ENCODE measurements around the gene SMIM32. TPM values are rescaled to one million over a fixed set of nuclear protein-coding genes. Genes with fewer than 3 reads are reported as not detected.

The SMIM32 gene
- total RNA-seq, result not detected in 2 replicates

GRCh38 chr5:136192526-136193321 lies at the start of gene SMIM32:
SMIM32 (minus strand) TSS chr5:136193162; CDS start chr5:136192524, 638 bp downstream.
- DNase-seq (ENCODE audit: extremely low read depth, low read depth, low spot score), result no peak

DNA sequence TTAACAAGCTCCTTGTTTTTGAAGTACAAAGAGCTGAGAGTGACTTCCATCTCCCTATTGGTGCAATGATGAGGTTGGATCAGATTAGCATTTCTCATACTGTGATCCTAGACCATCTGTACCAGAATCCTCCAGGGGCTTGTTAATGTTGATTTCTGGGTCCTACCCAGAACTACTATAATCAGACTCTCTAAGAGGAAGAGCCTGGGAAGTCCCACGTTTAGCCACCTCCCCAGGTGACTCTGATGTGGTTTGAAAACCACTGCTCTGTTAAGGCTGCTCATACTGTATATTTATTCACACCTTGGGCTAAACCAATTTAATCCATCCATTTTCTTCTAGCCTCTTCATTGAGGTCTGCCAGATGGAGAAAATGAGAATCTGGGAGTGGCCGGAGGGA lies 49.6 kb upstream of the SMIM32 start:
- DNase-seq (ENCODE audit: extremely low read depth, low read depth, low spot score), result no peak

DNA sequence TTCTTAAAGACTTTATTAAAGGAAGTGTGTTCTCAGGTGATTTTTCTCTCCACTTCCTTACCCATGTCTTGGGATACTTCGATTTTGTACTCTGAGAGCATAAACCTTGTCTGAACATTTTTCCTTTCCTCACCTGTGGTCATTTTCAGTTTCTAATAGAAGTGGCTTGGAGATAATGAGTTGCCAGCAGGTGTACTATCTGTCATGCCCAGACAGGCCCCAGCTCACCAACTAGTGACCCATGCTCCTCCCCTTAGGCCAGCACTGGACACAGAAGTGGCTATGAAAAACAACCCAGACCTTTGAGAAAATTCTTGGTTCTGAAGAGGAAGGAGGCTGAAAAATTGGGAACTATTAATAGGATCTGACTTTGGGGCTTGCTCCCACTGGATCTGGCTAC lies 49.2 kb upstream of the SMIM32 start:
- DNase-seq (ENCODE audit: extremely low read depth, low read depth, low spot score), result no peak

DNA sequence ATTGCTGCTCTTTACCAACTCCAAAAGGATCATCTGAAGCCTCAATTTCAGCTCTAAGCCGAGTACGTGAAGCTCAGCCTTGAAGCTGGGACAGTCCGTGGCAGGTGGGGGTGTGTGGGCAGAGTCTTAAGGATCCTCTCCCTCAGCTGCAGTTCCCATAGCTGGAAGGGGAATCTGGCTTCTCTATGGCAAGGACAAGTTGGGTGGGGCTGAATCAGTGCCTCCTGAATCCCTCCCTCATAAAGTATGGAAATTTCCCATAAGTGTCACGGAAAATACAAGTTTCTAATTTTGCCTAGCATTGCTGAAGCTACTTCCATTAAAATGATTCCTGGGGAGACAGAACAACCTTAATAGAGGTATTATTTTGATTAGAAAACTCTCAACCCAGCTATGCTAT lies 47.9 kb upstream of the SMIM32 start:
- no peak for DNase-seq (ENCODE audit: extremely low read depth, low read depth, low spot score)

- DNase-seq (ENCODE audit: extremely low read depth, low read depth, low spot score), result no peak
Measured at GRCh38 chr5:136236479-136237083, 43.6 kb upstream of the SMIM32 start.

GRCh38 chr5:136235321-136235720 lies 42.4 kb upstream of the SMIM32 start:
- DNase-seq (ENCODE audit: extremely low read depth, low read depth, low spot score), result no peak

DNA sequence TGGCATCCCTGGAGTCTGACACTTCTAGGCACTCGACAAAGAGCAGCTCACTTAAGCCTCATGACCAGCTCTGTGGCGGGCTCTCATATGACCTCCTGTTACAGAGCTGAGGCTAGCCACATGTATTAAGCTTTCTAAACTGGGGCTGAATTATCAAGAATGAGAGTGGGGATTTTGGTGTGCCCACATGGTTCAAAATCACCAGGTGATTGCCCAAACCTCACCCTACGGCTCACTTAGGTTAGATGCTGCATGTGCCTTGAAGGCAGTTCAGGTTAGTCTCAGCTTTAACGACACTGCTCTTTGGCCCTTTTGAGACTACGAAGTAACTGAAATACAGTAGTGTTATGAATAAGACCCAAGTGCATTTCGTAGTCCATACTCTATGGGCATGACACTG lies 39.4 kb upstream of the SMIM32 start:
- no peak for DNase-seq (ENCODE audit: extremely low read depth, low read depth, low spot score)

DNA sequence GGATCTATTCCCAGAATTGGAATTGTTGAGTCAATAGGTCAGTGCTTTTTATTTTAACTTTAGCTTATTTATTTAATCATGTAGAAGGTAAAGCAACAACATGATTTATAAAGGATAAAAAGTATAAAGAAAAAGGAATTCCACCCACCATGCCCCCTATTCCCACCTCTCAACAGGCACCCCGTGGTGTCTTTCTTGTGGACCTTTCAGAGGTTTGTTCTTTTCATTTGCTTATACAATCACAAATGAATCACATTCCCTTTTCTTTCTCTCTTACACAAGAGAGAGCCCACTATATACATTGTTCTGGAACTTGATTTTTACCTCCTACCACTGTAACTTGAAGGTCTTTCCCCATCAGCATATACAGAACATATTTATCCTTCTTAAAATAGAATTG lies 37.2 kb upstream of the SMIM32 start:
- DNase-seq (ENCODE audit: extremely low read depth, low read depth, low spot score), result no peak

DNA sequence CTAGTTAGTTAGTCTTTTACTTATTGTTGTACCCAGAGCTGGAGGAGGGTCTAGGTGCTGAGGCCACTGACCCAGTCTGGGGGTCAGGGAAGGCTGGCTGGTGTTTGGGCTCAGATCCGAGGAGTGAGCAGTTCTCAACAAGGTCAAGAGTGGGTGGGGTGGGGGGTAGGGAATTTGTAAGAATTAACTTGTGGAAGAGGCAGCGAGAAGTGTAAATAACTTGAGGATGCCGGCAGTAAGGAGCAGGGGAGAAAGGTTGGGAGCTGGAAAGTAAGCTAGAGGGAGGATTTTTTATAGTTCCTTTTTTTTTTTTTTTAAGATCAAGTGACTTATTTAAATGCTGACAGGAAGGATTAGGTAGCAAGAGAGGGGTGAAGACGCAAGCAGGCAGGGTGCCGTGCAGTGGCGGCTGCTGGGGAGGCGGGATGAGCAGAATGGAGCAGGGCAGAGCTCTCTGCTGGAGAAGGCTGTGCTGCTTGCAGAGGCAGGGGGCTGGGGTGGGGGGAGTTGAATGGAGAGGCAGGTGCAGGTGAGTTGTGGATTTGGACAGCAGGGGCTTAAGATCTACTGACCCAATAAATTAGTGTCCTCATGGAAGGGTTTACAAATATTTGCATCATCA lies 35.3 kb upstream of the SMIM32 start:
- DNase-seq (ENCODE audit: extremely low read depth, low read depth, low spot score), result no peak

DNA sequence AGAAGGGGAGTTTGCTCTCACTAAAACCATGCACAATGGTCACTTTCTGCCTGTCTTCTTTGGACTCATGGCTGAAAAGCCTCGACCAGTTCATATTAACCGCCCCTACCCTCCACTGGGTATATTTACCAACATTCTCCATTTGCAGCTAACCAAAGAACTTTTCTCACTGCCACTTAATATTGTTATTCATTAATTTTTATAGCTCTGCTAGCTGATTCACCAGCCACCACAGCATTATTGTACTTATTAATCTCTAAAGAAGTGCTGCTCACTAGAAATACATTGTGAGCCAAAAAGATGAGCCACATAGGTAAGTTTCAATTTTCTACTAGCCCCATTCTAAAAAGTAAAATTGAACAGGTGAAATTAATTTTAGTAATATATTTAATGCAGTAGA lies 33.4 kb upstream of the SMIM32 start:
- no peak for DNase-seq (ENCODE audit: extremely low read depth, low read depth, low spot score)

DNA sequence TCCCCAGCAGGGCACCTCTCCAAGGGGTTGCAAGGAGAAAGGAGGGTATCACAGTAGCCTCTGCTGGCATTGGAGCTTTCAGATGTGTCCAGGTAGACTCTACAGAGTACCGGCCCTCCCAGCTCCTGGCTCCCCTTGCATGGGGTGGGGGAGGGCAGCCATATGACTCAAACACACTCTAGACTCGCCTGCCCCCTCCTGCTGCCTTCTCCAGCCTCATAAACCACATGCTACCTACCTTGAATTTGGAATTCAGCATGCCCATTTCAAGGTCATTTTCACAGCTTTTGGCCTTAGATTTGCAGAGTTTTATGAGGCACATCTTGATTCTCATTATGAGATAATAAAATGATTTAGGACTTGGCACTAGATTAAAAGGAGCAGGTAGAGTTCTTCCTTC lies 32.8 kb upstream of the SMIM32 start:
- DNase-seq (ENCODE audit: extremely low read depth, low read depth, low spot score), result no peak

GRCh38 chr5:136222580-136223235 lies 29.7 kb upstream of the SMIM32 start:
- DNase-seq (ENCODE audit: extremely low read depth, low read depth, low spot score), result no peak

GRCh38 chr5:136221340-136221739 lies 28.4 kb upstream of the SMIM32 start:
- DNase-seq (ENCODE audit: extremely low read depth, low read depth, low spot score), result no peak

DNA sequence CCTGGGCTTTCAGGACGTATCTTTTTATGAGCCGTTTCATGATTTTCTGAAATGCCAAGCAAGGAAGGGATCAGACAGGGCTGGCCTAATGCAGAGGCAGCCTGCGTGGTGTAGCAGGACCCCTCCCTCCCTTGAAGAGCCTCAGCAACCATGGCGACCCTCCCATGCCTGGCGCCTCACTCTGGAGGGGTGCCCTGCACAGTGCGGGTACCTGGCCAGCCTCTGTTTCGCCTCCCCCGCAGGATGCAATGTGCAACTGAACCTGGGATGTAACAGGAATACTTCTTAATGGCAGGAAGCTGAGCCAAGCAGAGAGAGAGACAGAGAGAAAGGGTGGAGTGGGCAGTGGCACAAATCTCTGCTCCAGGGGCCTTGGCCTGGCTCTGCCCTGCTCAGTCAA lies 23.3 kb upstream of the SMIM32 start:
- no peak for DNase-seq (ENCODE audit: extremely low read depth, low read depth, low spot score)

DNA sequence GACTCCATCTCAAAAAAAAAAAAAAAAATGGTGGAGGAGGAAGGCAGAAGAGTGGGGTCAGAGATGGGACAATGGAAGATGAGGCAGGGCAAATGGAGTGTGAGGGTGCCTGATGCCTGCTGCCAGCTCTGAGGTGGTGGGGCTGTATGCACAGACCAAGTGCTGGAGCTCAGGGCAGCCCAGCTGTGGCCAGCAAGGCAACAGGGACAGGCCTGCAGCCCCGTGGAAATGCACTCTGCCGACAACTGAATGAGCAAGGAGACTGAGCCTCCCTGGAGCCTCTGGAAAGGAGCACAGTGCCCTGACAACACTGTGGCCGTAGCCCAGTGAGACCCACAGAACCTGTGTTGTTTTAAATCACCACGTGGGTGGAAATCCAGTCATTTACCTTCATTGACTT lies 22.9 kb upstream of the SMIM32 start:
- DNase-seq (ENCODE audit: extremely low read depth, low read depth, low spot score), result no peak

GRCh38 chr5:136213919-136214493 lies 21.0 kb upstream of the SMIM32 start:
- DNase-seq (ENCODE audit: extremely low read depth, low read depth, low spot score), result no peak

GRCh38 chr5:136212252-136212721 lies 19.3 kb upstream of the SMIM32 start:
- DNase-seq (ENCODE audit: extremely low read depth, low read depth, low spot score), result peak; percentile 12

- no peak for DNase-seq (ENCODE audit: extremely low read depth, low read depth, low spot score)
Measured at GRCh38 chr5:136211282-136212040, 18.5 kb upstream of the SMIM32 start.

- DNase-seq (ENCODE audit: extremely low read depth, low read depth, low spot score), result no peak
Measured at GRCh38 chr5:136210259-136210658, 17.3 kb upstream of the SMIM32 start.

DNA sequence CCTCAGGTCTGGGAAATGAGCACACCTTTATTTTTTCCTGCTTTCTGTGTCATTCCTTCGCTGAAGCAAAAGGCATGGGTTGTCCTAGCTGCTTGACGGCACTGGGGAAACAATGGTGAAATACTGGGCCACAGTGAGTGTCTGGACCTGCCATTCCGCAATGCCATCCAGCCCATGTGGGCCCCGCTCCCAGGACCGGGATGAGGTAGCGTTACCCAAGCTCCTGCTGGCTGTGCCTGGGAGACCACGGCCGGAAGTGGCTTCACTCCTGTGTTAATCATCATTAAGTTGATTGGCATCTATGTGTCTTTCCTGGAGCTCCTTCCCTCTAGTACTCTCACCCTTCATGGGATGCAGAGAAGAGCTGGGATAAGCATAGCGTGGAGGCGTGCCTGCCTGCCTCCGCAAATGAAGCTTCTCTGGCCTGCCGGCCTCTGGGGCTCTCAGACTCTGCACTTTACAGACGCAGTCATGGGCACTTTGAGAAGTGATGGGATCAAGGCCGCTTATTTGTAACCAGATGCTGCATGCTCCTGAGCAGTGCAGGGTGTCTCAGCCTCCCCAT lies 16.5 kb upstream of the SMIM32 start:
- DNase-seq (ENCODE audit: extremely low read depth, low read depth, low spot score), result no peak
